ENCODE data around the gene PP2D1. TPM values are rescaled to one million over a fixed set of nuclear protein-coding genes. Genes with fewer than 3 reads are reported as not detected.
"Not testable (repeated sequence)": the region's sequence is repeated elsewhere in the genome, so short reads cannot be mapped to it uniquely, and the experiment has no call there.

Gene PP2D1
- total and polyA plus RNA-seq, 2 donors = not detected

GRCh38 chr3:20031939-20032338 is 19.9 kb upstream of the PP2D1 start:
- not testable (repeated sequence) for H3K4me1 ChIP-seq (ENCODE audit: insufficient read depth); H3K36me3 ChIP-seq (ENCODE audit: insufficient read depth); DNase-seq (ENCODE audit: extremely low spot score); H3K4me3 ChIP-seq (ENCODE audit: low read depth, low read length); H3K27ac ChIP-seq (ENCODE audit: low read depth)
- 99% methylated on average over 7 of the region's 7 CpGs for WGBS

- Histone ChIP-seq H3K27ac (ENCODE audit: low read depth) (no peak overlapping the region), H3K36me3 (ENCODE audit: insufficient read depth) (no peaks in the 10 kb centered on the region)
- 90% methylated on average over 7 of the region's 7 CpGs for WGBS
Observed at GRCh38 chr3:20028905-20029331, 16.9 kb upstream of the PP2D1 start.

GRCh38 chr3:20027136-20027535 is 15.1 kb upstream of the PP2D1 start:
- Histone ChIP-seq H3K4me3 (ENCODE audit: low read depth, low read length) (no peak overlapping the region), H3K4me1 (ENCODE audit: insufficient read depth) (no peaks in the 10 kb centered on the region), H3K27ac (ENCODE audit: low read depth) (no peak overlapping the region), H3K36me3 (ENCODE audit: insufficient read depth) (no peaks in the 10 kb centered on the region)
- WGBS = 88% methylated on average over 4 of the region's 4 CpGs
- no peak for DNase-seq (ENCODE audit: extremely low spot score)

More at GRCh38 chr3:20028905-20029331, 16.9 kb upstream of the PP2D1 start:
- Histone ChIP-seq H3K4me3 (ENCODE audit: low read depth, low read length) (no peak overlapping the region), H3K4me1 (ENCODE audit: insufficient read depth) (no peaks in the 10 kb centered on the region)
- DNase-seq (ENCODE audit: extremely low spot score) = no peak

GRCh38 chr3:20023623-20024405 is 11.8 kb upstream of the PP2D1 start:
- Histone ChIP-seq H3K4me1 (ENCODE audit: insufficient read depth) (no peaks in the 10 kb centered on the region), H3K36me3 (ENCODE audit: insufficient read depth) (no peaks in the 10 kb centered on the region), H3K4me3 (ENCODE audit: low read depth, low read length) (no peak overlapping the region), H3K27ac (ENCODE audit: low read depth) (peak overlapping the region; percentile 10)
- no peak for DNase-seq (ENCODE audit: extremely low spot score)
- WGBS = 23% methylated on average over 2 of the region's 2 CpGs

GRCh38 chr3:20022954-20023622 is 11.0 kb upstream of the PP2D1 start:
- Histone ChIP-seq H3K27ac (ENCODE audit: low read depth) (no peak overlapping the region), H3K4me1 (ENCODE audit: insufficient read depth) (no peaks in the 10 kb centered on the region), H3K36me3 (ENCODE audit: insufficient read depth) (no peaks in the 10 kb centered on the region), H3K4me3 (ENCODE audit: low read depth, low read length) (no peak overlapping the region)
- WGBS = 45% methylated on average over 2 of the region's 2 CpGs
- DNase-seq (ENCODE audit: extremely low spot score) = no peak

GRCh38 chr3:20016076-20016475 is 4.0 kb upstream of the PP2D1 start:
- not testable (repeated sequence) for H3K36me3 ChIP-seq (ENCODE audit: insufficient read depth); H3K4me1 ChIP-seq (ENCODE audit: insufficient read depth); DNase-seq (ENCODE audit: extremely low spot score); H3K4me3 ChIP-seq (ENCODE audit: low read depth, low read length); H3K27ac ChIP-seq (ENCODE audit: low read depth)
- 93% methylated on average over 3 of the region's 3 CpGs for WGBS

- WGBS = 91% methylated on average over 1 of the region's 1 CpG
- Histone ChIP-seq H3K36me3 (ENCODE audit: insufficient read depth) (no peaks in the 10 kb centered on the region), H3K4me1 (ENCODE audit: insufficient read depth) (no peaks in the 10 kb centered on the region)
Observed at GRCh38 chr3:20015525-20015924, 3.5 kb upstream of the PP2D1 start.

GRCh38 chr3:20013396-20013795 is 1.3 kb upstream of the PP2D1 start:
- Histone ChIP-seq H3K4me3 (ENCODE audit: low read depth, low read length) (no peak overlapping the region), H3K36me3 (ENCODE audit: insufficient read depth) (no peaks in the 10 kb centered on the region), H3K27ac (ENCODE audit: low read depth) (no peak overlapping the region), H3K4me1 (ENCODE audit: insufficient read depth) (no peaks in the 10 kb centered on the region)
- DNase-seq (ENCODE audit: extremely low spot score) = no peak
- 93% methylated on average over 1 of the region's 1 CpG for WGBS

More at GRCh38 chr3:20015525-20015924, 3.5 kb upstream of the PP2D1 start:
- H3K4me3 ChIP-seq (ENCODE audit: low read depth, low read length) = no peak overlapping the region
- no peak overlapping the region for H3K27ac ChIP-seq (ENCODE audit: low read depth)
- no peak for DNase-seq (ENCODE audit: extremely low spot score)

- H3K36me3 ChIP-seq (ENCODE audit: insufficient read depth) = no peaks in the 10 kb centered on the region
Observed at GRCh38 chr3:20008646-20009045, 3.4 kb downstream of the PP2D1 start.

GRCh38 chr3:20007960-20008359 is 4.1 kb downstream of the PP2D1 start:
- Histone ChIP-seq H3K36me3 (ENCODE audit: insufficient read depth) (no peaks in the 10 kb centered on the region), H3K4me3 (ENCODE audit: low read depth, low read length) (no peak overlapping the region), H3K27ac (ENCODE audit: low read depth) (no peak overlapping the region), H3K4me1 (ENCODE audit: insufficient read depth) (no peaks in the 10 kb centered on the region)
- WGBS = 97% methylated on average over 20 of the region's 20 CpGs
- no peak for DNase-seq (ENCODE audit: extremely low spot score)

More at GRCh38 chr3:20008646-20009045, 3.4 kb downstream of the PP2D1 start:
- DNase-seq (ENCODE audit: extremely low spot score) = no peak
- Histone ChIP-seq H3K4me3 (ENCODE audit: low read depth, low read length) (no peak overlapping the region), H3K27ac (ENCODE audit: low read depth) (no peak overlapping the region), H3K4me1 (ENCODE audit: insufficient read depth) (no peaks in the 10 kb centered on the region)
- WGBS = 76% methylated on average over 2 of the region's 2 CpGs

- H3K27ac ChIP-seq (ENCODE audit: low read depth) = no peak overlapping the region
- H3K36me3 ChIP-seq (ENCODE audit: insufficient read depth) = no peaks in the 10 kb centered on the region
- WGBS = 63% methylated on average over 3 of the region's 3 CpGs
Observed at GRCh38 chr3:20001932-20002331, 10.1 kb downstream of the PP2D1 start.

GRCh38 chr3:19997502-19997901 is 14.6 kb downstream of the PP2D1 start:
- Histone ChIP-seq H3K36me3 (ENCODE audit: insufficient read depth) (no peaks in the 10 kb centered on the region), H3K4me3 (ENCODE audit: low read depth, low read length) (no peak overlapping the region), H3K4me1 (ENCODE audit: insufficient read depth) (no peaks in the 10 kb centered on the region), H3K27ac (ENCODE audit: low read depth) (no peak overlapping the region)
- WGBS = 96% methylated on average over 4 of the region's 4 CpGs
- DNase-seq (ENCODE audit: extremely low spot score) = no peak

More at GRCh38 chr3:20001932-20002331, 10.1 kb downstream of the PP2D1 start:
- Histone ChIP-seq H3K4me3 (ENCODE audit: low read depth, low read length) (no peak overlapping the region), H3K4me1 (ENCODE audit: insufficient read depth) (no peaks in the 10 kb centered on the region)
- DNase-seq (ENCODE audit: extremely low spot score) = no peak

GRCh38 chr3:19994796-19995195 is 17.3 kb downstream of the PP2D1 start:
- Histone ChIP-seq H3K4me1 (ENCODE audit: insufficient read depth) (no peaks in the 10 kb centered on the region), H3K27ac (ENCODE audit: low read depth) (no peak overlapping the region), H3K36me3 (ENCODE audit: insufficient read depth) (no peaks in the 10 kb centered on the region), H3K4me3 (ENCODE audit: low read depth, low read length) (no peak overlapping the region)
- WGBS = 73% methylated on average over 2 of the region's 2 CpGs
- DNase-seq (ENCODE audit: extremely low spot score) = no peak

GRCh38 chr3:19988904-19989303 is 23.2 kb downstream of the PP2D1 start:
- DNase-seq (ENCODE audit: extremely low spot score); H3K27ac ChIP-seq (ENCODE audit: low read depth); H3K36me3 ChIP-seq (ENCODE audit: insufficient read depth); H3K4me3 ChIP-seq (ENCODE audit: low read depth, low read length); H3K4me1 ChIP-seq (ENCODE audit: insufficient read depth): not testable (repeated sequence)
- WGBS = 96% methylated on average over 8 of the region's 8 CpGs

Data from urinary bladder (tissue), 4 donors.